ENCODE results near the gene DOC2B.

Gene DOC2B

DNA sequence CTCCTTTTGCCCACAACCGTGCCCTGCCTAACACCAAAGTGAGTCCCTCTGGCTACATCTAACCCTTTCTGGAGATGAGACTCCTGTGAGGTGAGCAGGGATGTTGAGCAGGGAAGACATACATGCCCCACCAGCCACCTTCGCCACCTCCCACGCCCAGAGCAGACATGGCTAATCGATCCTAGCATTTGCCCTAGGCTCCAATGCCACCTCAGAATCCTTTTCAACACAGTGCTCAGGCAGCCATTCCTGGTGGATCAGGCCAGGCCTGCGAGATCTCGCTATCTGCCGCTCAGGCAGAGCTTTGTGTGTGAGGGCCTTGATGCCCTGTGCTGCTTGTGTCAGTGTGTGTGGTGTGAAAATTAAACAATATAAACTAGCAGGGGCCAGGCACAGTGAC is 23.1 kb downstream of the DOC2B start:
- no peak for DNase-seq (ENCODE audit: low read depth)
- no peak for TF ChIP-seq CTCF (IDR thresholded peaks at IDR 0.05; ENCODE audit: insufficient read depth, low read depth, low read length, missing control alignments)
- H3K4me3 ChIP-seq (ENCODE audit: low read length) = no peak overlapping the region

GRCh38 chr17:157901-158300 is 23.5 kb downstream of the DOC2B start:
- DNase-seq (ENCODE audit: low read depth) = no peak
- no peak overlapping the region for H3K4me3 ChIP-seq (ENCODE audit: low read length)
- TF ChIP-seq CTCF (IDR thresholded peaks at IDR 0.05; ENCODE audit: insufficient read depth, low read depth, low read length, missing control alignments) = no peak

DNA sequence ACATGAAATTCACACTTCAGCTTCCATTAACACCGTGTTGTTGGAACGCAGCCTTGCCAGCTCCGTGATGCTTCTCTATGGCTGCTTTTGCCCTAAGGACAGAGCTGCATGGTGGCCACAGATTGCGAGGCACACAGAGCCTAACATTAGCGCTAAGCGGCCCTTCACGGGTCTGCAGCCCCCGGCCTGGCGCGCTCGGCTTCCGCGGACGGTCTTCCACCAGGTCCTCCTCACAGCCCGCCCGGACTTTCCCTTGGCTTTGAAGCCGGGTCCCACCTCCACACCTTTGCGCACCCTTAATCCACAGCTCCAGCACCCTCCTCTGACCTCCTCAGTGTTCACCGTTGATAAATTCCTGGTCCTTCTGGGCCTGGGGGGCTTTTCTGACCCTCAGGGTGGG is 24.5 kb downstream of the DOC2B start:
- no peak overlapping the region for H3K4me3 ChIP-seq (ENCODE audit: low read length)
- DNase-seq (ENCODE audit: low read depth) = no peak
- no peak for TF ChIP-seq CTCF (IDR thresholded peaks at IDR 0.05; ENCODE audit: insufficient read depth, low read depth, low read length, missing control alignments)

DNA sequence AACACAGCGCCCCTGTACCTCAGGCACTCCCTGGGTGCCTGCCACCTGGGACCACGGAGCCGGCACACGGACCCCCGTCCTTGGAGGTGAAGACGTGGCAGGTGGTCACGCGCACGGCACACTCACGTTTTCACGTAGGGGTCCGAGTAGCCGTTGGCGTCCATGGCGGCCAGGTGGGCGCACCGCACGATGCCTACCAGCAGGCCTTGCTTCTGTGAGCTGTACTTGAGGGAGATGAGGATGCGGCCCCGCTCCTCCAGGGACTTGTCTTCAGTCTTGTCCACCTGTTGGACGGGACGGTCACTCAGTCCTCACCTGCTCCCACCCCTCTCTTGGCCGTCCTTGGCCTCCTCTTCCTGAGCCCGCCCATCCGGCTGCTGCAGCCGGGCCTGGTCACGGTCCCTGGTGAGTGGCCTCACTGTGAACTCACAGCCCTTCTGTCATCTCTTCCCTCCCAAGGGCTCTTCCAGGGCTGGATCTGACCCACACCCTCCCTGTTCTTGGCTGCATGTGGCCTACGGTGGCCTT is 25.3 kb downstream of the DOC2B start:
- no peak for DNase-seq (ENCODE audit: low read depth)
- TF ChIP-seq CTCF (IDR thresholded peaks at IDR 0.05; ENCODE audit: insufficient read depth, low read depth, low read length, missing control alignments) = no peak
- H3K4me3 ChIP-seq (ENCODE audit: low read length) = no peak overlapping the region

- DNase-seq (ENCODE audit: low read depth) = no peak
- no peak overlapping the region for H3K4me3 ChIP-seq (ENCODE audit: low read length)
- no peak for TF ChIP-seq CTCF (IDR thresholded peaks at IDR 0.05; ENCODE audit: insufficient read depth, low read depth, low read length, missing control alignments)
Observed at GRCh38 chr17:155576-155975, 25.9 kb downstream of the DOC2B start.

DNA sequence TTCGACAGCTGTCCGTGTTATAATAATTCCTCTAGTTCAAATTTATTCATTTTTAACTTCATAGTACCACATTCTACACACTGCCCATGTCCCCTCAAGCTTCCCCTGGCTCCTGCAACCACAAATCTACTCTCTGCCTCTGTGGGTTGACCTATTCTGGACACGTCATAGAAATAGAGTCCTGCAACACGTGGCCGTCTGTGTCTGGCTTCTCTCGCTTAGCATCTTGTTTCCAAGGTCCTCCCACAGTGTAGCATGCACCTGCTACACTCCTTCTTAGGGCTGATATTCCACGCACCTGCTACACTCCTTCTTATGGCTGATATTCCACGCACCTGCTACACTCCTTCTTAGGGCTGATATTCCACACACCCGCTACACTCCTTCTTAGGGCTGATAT is 27.6 kb downstream of the DOC2B start:
- no peak for TF ChIP-seq CTCF (IDR thresholded peaks at IDR 0.05; ENCODE audit: insufficient read depth, low read depth, low read length, missing control alignments)
- H3K4me3 ChIP-seq (ENCODE audit: low read length) = no peak overlapping the region
- DNase-seq (ENCODE audit: low read depth) = no peak

GRCh38 chr17:152860-153420 is 28.5 kb downstream of the DOC2B start:
- TF ChIP-seq CTCF (IDR thresholded peaks at IDR 0.05; ENCODE audit: insufficient read depth, low read depth, low read length, missing control alignments) = no peak
- DNase-seq (ENCODE audit: low read depth) = no peak
- no peak overlapping the region for H3K4me3 ChIP-seq (ENCODE audit: low read length)

All from epithelial cell of esophagus (primary cell).